ENCODE results near the gene ACADS.

DNA sequence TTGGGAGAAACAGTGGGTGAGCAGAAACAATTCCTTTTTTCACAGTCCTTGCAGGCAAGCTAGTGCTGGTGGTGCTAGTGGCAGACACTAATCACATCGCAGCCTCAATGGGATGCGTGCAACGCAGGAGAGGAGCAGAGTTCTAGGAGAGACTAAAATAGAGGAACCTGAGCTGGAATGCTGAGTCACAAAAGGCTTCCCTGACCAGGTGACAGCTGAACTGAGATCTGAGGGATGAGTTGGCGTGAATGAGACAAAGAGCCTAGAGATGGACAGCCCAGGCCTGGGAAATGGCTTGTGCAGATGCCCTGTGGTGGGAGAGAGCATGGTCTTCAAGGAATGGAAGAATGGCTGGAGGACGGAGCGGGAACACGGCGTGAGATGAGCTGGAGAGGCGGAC lies 25.8 kb downstream of the ACADS start:
- TF ChIP-seq, protein P1, sequence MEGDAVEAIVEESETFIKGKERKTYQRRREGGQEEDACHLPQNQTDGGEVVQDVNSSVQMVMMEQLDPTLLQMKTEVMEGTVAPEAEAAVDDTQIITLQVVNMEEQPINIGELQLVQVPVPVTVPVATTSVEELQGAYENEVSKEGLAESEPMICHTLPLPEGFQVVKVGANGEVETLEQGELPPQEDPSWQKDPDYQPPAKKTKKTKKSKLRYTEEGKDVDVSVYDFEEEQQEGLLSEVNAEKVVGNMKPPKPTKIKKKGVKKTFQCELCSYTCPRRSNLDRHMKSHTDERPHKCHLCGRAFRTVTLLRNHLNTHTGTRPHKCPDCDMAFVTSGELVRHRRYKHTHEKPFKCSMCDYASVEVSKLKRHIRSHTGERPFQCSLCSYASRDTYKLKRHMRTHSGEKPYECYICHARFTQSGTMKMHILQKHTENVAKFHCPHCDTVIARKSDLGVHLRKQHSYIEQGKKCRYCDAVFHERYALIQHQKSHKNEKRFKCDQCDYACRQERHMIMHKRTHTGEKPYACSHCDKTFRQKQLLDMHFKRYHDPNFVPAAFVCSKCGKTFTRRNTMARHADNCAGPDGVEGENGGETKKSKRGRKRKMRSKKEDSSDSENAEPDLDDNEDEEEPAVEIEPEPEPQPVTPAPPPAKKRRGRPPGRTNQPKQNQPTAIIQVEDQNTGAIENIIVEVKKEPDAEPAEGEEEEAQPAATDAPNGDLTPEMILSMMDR (IDR thresholded peaks at IDR 0.05): no peak
- TF ChIP-seq POLR2A (IDR thresholded peaks at IDR 0.05): no peak
